HG03432 (cell line): Measurements from ENCODE around the gene NOCT.
A peak's percentile ranks its signal among the peaks of the same experiment; 100 is the strongest.
"Not testable (repeated sequence)": the region's sequence is repeated elsewhere in the genome, so short reads cannot be mapped to it uniquely, and the experiment has no call there.

Experiments
- ATAC-seq: cut with Tn5 transposase; IDR thresholded peaks from one replicate; pipeline ENCODE4 v1.9.1; 2021; ENCODE audit warnings: mild to moderate bottlenecking, moderate library complexity; ENCODE audit not compliant: unreplicated experiment

NOCT gene

DNA sequence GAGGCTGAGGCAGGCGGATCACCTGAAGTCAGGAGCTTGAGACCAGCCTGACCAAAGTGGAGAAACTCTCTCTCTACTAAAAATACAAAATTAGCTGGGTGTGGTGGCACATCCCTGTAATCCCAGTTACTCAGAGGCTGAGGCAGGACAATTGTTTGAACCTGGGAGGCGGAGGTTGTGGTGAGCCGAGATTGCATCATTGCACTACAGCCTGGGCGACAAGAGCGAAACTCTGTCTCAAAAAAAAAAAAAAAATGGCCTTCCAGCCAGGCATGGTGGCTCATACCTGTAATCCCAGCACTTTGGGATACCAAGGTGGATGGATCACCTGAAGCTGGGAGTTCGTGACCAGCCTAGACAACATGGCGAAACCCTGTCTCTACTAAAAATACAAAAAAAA is 7.3 kb upstream of the NOCT start:
- ATAC-seq = not testable (repeated sequence)

DNA sequence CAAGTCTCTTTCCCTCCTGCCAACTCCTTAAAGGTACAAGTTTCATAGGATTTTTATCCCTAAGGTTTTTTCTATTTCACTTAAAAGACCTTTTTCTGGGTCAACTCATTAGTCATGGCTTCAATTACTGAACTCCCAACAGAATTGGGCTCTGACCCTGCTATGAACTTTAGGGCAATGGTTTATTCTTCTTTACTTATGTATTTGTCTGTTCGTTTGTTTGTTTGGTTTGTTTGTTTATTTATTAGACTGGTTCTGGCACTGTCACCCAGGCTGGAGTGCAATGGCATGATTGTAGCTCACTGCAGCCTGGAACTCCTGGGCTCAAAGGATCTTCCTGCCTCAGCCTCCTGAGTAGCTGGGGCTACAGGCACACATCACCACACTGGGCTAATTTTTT is 5.9 kb upstream of the NOCT start:
- no peak for ATAC-seq

DNA sequence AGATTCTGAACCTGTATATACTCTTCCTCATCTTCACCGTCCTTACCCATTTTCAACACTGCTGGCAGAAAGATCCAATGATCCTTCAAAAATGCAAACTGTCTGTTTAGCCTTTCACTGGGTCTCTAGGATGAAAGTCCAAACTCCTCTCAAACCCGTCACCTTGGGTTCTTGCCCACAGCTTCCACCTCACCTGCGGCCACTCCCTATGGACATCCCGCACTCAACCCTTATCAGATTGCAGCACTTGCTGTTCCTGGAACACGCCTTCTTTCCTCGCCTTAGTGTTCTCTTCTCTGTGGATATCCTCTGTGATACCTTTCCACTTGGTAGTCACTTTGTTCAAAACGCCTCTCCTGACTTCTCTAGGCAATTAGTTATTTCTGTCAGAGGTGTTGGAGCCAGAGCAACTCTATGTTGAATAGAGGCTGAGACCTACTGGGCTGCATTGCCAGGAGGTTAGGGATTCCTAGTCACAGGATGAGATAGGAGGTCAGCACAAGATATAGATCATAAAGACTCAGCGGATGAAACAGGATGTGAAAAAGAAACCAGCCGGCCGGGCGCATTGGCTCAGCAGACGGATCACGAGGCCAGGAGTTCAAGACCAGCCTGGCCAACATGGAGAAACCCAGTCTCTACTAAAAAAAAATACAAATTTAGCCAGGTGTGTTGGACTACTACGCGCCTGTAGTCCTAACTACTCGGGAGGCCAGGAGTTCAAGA is 4.2 kb upstream of the NOCT start:
- no peak for ATAC-seq

DNA sequence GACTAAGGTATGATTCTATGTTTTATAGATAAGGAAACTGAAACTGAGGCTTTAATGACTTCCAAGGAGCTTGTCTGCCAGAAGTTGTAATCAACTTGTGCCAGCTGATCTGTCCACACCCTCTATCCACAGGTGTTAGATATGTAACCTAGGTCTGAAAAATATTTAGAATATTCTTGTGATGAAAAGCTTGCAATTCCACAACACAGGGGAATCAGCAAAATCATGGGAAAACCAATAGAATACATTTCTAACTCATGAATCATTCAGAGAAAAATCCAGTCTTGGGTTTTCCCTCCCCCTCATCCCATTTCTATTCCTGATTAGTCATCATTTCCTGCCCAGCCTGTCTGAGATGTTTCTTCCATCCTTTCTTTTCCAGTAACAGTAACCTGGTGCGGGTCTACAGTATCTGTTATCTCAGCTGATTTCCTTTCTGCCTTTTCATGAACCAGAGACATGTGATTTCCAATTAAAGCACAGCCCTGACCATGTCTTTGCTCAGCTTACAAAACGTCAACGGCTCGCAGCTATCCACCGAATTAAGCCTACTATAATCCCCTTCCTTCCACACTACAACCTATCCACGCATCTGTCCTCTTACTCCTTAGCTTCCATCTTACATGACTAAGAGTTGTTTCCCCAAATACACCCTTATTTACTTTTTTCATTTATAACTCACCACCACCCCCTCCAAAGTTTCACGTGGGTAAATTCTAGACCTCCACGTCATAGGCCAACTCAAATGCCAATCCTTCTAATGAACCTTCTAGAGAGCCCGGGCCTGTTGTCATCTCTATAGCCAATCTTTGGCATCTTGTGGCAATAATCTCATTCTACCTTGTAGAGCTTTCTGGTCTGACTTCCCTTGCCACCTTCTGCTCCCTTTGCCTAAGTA is 961 bp upstream of the NOCT start:
- ATAC-seq = peak; percentile 9

DNA sequence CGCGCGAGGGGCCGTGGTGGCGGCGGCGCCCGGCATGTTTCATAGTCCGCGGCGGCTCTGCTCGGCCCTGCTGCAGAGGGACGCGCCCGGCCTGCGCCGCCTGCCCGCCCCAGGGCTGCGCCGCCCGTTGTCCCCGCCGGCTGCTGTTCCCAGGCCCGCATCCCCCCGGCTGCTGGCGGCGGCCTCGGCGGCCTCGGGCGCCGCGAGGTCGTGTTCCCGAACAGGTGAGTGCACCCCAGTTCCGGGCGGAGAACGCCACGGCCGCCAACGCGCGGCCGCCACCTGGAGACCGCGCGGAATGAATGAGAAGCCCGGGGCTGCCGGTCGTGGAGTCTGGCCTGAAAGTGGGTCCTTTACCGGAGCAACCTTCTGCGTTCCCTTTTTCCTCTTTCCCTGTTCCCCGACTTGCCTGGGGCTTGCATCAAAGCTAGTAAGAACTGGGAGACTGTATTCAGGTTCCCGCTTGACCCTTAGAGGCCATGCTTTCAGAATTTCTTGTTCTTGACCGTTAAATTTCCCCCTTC is 429 bp downstream of the NOCT start:
- peak; percentile 38 for ATAC-seq

DNA sequence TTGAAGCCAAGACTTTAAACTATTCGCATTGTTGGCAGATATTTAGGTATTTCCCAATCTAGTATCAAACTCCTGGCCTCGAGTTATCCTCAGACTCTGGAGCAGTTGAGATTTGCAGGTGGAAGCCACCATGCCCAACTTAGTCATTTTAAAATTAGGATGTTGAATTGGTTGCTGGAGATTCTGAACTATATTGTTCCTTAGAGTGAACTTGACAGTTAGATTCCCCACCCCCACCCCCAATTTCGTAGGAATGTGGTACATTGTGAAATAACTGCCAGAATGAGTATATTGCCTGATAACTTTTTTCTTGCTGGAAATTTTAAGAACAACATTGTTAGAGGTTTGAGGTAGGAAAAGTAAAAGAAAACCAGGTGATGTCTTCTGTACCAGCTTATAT is 2.3 kb downstream of the NOCT start:
- ATAC-seq = no peak

DNA sequence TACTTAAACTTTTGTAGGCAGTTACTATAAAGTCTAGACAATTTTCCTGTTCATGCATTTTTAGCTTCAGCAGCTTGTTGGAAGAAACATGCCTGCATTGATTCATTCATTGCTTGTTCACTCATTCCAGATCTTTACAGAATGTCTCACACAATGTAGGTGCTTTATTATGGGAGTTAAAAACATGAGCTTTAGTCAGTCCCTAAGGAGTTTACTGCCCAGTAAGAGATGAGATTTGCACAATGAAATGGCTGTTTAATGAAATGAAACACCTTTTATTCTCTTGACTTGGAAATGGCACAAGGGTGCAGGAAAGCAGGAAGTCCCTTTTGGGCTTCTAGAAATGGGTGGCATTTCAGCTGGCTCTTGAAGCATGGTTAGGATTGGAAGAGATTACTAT is 2.9 kb downstream of the NOCT start:
- no peak for ATAC-seq

DNA sequence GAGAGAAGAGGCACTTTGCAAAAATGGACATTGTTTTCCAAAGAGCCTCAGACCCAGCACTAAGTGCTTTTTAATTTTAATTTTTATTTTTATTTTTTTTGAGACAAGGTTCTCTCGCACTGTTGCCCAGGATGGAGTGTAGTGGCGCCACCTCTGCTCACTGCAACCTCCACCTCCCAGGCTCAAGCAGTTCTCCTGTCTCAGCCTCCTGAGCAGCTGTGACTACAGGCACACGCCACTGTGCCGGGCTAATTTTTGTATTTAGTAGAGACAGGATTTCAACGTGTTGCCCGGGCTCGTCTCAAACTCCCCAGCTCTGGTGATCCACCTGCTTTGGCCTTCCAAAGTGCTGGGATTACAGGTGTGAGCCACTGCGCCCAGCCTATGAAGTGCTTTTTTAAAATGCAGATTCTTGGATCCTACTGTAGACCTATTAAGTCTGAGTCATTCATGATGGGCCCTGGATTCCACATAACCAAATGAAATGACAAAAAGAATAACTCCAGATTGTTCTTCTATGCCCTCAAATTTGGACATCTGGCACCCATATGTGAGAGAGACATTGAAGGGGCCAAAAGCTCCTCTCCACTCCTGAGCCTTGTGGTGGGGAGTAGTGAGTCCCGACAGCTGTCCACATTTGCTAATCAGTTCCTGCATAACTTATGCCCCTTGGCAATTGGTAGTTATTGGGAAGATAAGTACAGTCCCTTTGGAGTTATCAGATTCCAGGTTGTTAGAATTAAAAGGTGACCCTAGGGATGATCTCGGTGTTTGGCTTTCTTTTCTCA is 3.6 kb downstream of the NOCT start:
- ATAC-seq = no peak

DNA sequence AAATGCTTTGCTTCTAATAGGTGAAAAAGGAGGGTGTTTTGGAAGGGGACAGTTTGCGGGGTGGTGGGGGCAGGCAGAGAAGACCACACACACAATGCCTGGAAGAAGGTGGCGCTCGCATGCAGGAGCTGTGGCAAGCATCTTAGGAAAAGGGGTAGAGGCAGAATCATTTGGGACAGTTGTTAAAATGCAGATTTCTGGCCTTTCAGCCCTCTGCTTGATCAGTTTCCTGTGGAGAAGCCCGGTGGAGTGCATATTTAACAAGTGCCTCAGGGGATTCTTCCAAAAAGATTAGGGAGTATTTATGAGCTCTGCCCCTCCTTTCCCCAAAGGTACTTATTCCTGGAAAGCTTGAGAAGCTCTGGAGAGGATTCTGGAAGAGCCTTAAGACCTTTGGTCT is 4.8 kb downstream of the NOCT start:
- ATAC-seq = no peak

DNA sequence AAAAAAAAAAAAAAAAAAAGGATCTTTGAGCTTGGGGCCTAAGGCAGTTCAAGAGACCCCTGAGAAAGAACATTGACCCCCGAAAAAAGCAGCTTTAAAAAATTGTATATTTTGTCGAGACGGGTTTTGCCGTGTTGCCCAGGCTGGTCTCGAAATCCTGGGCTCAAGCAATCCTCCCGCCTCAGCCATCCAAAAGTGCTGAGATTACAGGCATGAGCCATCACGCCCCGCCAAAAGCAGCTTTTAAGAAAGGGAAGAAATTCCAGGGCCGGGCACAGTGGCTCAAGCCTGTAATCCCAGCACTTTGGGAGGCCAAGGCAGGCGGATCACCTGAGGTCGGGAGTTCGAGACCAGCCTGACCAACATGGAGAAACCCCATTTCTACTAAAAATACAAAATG is 5.5 kb downstream of the NOCT start:
- ATAC-seq = not testable (repeated sequence)

DNA sequence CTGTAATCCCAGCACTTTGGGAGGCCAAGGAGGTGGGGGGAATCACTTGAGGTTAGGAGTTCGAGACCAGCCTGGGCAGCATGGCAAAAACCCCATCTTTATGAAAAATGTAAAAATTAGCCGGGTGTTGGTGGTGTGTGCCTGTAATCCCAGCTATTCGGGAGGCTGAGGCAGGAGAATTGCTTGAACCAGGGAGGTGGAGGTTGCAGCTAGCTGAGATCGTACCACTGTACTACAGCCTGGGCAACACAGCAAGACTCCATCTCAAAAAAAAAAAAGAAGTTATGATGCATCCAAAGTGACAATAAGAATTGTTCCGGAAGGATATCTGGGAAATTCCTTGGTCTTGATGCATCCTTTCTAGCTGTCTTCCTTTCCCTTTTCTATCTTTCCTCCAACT is 7.3 kb downstream of the NOCT start:
- no peak for ATAC-seq

DNA sequence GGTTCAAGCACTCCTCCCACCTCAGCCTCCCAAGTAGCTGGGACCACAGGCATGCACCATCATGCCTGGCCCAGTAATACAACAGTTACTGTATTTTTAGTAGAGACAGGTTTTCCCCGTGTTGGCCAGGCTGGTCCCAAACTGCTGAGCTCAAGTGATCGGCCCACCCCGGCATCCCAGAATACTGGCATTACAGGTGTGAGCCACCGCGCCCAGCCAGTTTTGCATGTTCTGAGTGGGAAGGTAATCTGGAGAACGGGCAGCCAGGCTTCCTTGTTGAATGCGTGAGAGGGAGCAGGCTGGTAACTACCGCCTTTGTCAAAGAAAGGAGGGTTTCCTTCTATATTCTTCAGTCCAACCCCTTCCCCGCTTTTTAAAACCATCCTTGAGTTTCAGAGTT is 9.1 kb downstream of the NOCT start:
- ATAC-seq = no peak

DNA sequence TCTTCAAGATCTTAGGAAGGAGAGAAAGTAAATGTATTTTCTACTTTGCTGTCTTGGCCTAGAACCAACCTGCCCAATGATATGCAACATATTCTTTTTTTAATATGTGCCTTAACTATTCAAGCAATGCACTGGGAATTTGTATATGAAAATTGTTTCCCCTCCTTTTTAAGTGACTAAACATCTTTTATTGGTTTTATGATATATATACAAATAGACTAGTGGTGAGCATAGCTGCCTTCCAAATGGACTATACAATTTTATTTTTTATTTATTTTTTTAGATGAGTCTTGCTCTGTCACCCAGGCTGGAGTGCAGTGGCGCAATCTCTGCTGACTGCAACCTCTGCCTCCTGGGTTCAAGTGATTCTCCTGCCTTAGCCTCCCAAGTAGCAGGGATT is 10.3 kb downstream of the NOCT start:
- no peak for ATAC-seq

DNA sequence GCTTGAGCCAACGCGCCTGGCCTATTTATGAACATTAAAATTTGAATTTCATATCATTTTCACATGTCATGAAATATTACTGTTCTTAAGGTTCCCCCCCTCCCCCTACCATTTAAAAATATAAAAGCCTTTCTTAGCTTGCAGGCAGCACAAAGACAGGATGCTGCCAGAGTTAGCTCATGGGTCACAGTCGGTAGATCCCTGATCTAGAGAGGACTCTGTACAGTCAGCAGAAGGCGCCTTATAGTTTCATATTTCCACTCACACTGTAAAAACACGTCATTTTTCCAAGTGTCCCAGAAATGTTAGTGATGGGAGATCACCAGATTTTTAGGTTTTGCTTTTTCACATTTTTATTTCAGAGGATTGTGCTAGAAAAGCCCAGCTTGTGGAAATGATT is 12.2 kb downstream of the NOCT start:
- no peak for ATAC-seq

DNA sequence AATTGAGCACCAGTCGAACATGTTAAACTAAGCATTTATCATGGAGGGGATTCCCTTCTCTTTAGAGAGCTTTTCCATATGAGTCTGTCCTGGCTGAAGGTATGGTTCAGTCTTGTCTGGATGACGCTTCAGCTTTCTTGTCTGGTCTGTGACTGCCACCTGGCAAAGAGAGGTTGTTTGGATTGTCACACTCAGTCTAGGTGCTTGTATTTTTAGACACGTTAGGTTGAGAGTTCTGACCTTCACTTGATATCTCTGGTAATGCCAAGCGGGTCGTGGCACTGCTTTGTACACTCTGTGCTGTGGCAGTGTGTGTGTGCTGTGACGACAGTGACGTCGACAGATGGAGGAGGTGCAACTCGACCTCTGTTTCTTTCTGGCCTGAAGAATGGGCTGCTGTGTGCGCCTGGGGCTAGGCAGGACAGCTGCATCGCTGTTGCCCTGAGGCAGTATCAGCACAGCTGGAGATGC is 12.6 kb downstream of the NOCT start:
- no peak for ATAC-seq

DNA sequence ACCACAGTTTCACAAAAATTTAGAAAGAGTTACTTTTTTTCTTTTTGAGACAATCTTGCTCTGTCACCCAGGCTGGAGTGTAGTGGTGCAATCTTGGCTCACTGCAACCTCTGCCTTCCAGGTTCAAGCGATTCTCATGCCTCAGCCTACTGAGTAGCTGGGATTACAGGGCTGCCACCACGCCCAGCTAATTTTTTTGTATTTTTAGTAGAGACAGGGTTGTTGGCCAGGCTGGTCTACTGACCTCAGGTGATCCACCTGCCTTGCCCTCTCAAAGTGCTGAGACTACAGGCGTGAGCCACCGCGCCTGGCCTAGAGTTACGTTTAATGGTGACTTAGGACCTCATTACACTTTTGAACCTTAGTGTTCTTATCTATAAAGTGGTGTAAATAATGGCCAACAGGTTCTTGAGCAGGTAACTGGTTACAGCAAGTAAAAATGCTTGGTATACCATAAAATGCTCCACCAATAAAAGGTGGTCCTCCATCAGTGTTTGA is 14.3 kb downstream of the NOCT start:
- not testable (repeated sequence) for ATAC-seq

DNA sequence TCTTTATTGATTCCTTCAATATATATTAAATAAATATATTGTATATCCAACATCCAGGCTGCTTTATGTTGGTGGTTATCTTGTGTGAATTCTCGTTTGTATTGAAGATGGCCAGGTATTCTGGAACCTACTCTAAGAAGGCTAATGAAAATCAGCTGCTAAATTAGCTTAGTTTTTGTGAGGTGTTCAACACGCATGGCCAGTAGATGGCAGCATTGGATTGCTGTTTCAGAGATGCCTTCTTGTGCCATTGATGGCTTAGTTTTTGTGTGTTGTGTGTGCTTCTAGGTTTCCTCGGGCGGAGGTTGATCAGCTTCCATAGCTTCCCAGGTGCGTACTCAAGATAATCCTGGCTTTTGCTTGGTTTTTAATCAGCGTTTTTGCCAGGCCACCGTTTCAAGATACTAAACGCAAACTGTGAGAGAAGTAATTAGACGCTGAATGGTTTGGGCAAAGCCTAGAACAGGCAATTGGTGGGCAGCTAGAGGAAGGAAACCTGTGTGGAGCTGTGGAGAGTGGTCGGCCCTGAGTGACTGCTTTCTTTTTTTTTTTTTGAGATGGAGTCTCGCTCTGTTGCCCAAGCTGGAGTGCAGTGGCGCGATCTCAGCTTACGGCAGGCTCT is 15.1 kb downstream of the NOCT start:
- ATAC-seq = peak; percentile 87

DNA sequence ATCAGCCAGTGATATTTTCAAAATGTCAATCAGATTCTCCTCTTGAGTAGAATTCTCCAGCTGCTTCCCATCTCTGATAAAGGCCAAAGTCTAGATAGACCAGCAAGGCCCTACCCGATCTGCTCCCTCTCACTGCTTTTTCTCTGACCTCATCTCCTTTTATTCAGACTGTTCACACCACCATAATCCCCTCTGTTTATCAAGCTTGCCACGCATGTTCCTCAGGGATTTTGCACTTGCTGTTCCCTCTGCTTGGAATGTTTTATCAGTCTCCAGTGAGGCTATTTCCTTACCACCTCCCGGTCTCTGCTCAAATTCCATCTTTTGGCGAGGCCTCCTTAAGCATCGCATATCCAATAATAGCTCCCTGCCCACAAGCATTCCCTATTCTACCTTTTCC is 20.1 kb downstream of the NOCT start:
- no peak for ATAC-seq

DNA sequence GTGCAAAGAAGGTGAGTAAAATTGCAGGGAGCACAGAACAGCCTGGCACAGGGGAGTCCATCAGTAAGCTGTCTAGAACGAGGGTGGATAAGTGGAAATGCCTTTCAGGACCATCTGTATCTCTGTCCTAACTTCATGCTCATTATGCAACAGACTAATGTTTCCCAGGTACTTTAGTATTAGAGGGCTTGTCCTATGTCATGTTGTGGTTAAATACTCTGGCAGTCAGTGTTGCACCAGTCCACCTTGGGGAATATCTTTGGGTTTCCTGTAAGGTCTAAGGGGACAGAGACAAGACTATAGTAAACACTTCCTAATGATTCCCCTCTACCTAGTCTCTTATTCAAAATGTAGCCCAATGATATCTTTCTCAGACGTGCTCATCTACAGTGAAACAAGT is 21.3 kb downstream of the NOCT start:
- ATAC-seq = no peak

DNA sequence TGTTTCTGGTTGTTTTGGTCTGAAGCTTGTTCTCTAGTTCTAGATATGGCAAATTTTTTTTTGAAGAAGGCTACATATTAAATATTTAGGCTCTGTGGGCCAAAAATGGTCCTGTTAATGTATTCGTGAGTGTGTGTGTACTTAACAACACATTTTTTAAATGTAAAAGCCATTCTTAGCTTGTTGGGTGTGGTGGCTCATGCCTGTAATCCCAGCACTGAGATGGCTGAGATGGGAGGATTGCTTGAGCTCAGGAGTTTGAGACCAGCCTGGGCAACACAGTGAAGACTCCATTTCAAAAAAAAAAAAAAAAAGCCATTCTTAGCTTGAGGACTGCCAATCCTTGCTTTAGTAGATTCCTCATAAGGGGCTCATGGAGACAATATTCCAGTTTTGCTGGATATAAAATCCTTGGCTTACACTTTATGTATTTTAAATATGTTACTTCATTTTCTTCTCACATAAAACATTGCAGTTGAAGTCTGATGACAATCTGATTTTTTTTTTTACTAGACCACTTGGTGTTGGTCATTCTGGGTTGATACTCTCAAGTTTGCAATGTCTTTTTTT is 23.4 kb downstream of the NOCT start:
- no peak for ATAC-seq
